NCI-H460 (cell line): ENCODE measurements around the gene ITPR2. TPM values are rescaled to one million over a fixed set of nuclear protein-coding genes. Genes with fewer than 3 reads are reported as not detected.

Experiments used
- DNase-seq: peaks from one replicate; pipeline ENCODE4 v3.0.0-alpha.2; 2016; ENCODE audit warnings: low read depth; ENCODE audit errors: extremely low read depth
- total RNA-seq: library from RNA; depleted of rRNA; stranded (reverse); fragments of >200 nt; shearing (Covaris generic); gene quantifications from 2 replicates; pipeline ENCODE4 v1.2.3, GENCODE V29; 2014

Gene ITPR2
- total RNA-seq, 1 experiment from 2014 or later: 5.5 TPM

GRCh38 chr12:26429070-26429691 is 403.8 kb downstream of the ITPR2 start:
- DNase-seq: no peak

GRCh38 chr12:26428420-26428819 is 404.6 kb downstream of the ITPR2 start:
- DNase-seq: no peak

- DNase-seq: no peak
Observed at GRCh38 chr12:26426652-26427051, 406.3 kb downstream of the ITPR2 start.

- DNase-seq: no peak
Observed at GRCh38 chr12:26425587-26426260, 407.3 kb downstream of the ITPR2 start.

- no peak for DNase-seq
Observed at GRCh38 chr12:26422839-26423398, 410.1 kb downstream of the ITPR2 start.

GRCh38 chr12:26416550-26416949 is 416.4 kb downstream of the ITPR2 start:
- no peak for DNase-seq

- no peak for DNase-seq
Observed at GRCh38 chr12:26410689-26411088, 422.3 kb downstream of the ITPR2 start.

- DNase-seq: no peak
Observed at GRCh38 chr12:26406813-26407212, 426.2 kb downstream of the ITPR2 start.

- DNase-seq: no peak
Observed at GRCh38 chr12:26406391-26406790, 426.6 kb downstream of the ITPR2 start.

GRCh38 chr12:26403601-26404000 is 429.4 kb downstream of the ITPR2 start:
- DNase-seq: no peak

GRCh38 chr12:26402648-26403047 is 430.3 kb downstream of the ITPR2 start:
- no peak for DNase-seq

- no peak for DNase-seq
Observed at GRCh38 chr12:26401874-26402273, 431.1 kb downstream of the ITPR2 start.

- no peak for DNase-seq
Observed at GRCh38 chr12:26400627-26401026, 432.4 kb downstream of the ITPR2 start.

GRCh38 chr12:26399381-26399780 is 433.6 kb downstream of the ITPR2 start:
- DNase-seq: no peak

GRCh38 chr12:26396402-26396801 is 436.6 kb downstream of the ITPR2 start:
- DNase-seq: no peak

GRCh38 chr12:26389343-26389742 is 443.7 kb downstream of the ITPR2 start:
- no peak for DNase-seq

- no peak for DNase-seq
Observed at GRCh38 chr12:26384536-26384935, 448.5 kb downstream of the ITPR2 start.

- DNase-seq: no peak
Observed at GRCh38 chr12:26383041-26383440, 450.0 kb downstream of the ITPR2 start.

GRCh38 chr12:26380897-26381296 is 452.1 kb downstream of the ITPR2 start:
- DNase-seq: no peak

- DNase-seq: no peak
Observed at GRCh38 chr12:26379777-26380467, 453.1 kb downstream of the ITPR2 start.

GRCh38 chr12:26378711-26379110 is 454.3 kb downstream of the ITPR2 start:
- DNase-seq: no peak
